ENCODE results near the gene MEIS3.
"Not testable (repeated sequence)": the region's sequence is repeated elsewhere in the genome, so short reads cannot be mapped to it uniquely, and the experiment has no call there.

MEIS3 gene

GRCh38 chr19:47386582-47386981 lies 32.7 kb downstream of the MEIS3 start:
- not testable (repeated sequence) for DNase-seq (ENCODE audit: low read depth, low spot score)

- not testable (repeated sequence) for DNase-seq (ENCODE audit: low read depth, low spot score)
Observed at GRCh38 chr19:47384533-47384932, 34.8 kb downstream of the MEIS3 start.

DNA sequence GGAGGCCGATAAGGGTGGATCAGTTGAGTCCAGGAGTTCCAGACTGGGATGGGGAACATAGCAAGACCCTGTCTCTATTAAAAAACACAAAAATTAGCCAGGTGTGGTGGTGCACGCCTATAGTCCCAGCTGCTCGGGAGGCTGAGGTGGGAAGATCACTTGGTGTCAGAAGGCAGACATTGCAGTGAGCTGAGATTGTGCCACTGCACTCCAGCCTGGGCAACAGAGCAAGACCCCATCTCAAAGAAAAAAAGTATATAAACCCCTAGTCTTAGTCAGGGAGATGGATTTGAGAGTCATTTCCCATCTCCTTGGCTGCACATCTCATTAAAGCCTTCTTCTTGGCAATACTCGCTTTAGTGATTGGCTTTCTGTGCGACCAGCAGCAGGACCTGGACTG lies 35.4 kb downstream of the MEIS3 start:
- not testable (repeated sequence) for DNase-seq (ENCODE audit: low read depth, low spot score)

GRCh38 chr19:47381653-47382279 lies 37.6 kb downstream of the MEIS3 start:
- no peak for DNase-seq (ENCODE audit: low read depth, low spot score)

DNA sequence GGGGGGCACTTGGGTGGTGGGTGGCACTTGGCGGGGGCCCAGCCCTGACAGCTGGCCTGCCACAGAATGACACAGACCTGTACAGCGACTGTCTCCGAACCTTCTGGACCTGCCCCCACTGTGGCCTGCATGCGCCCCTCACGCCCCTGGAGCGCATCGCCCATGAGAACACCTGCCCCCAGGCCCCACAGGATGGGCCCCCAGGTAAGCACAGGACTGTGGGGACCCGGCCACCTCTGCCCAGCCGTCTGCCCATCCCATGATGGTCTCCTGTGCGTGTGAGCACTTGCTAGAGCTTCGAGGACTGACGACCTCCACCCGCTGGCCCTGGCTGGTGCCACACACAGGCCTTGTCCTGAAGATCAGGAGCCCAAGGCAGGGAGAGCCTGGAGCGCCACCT lies 38.2 kb downstream of the MEIS3 start:
- DNase-seq (ENCODE audit: low read depth, low spot score): no peak

GRCh38 chr19:47380559-47380958 lies 38.8 kb downstream of the MEIS3 start:
- no peak for DNase-seq (ENCODE audit: low read depth, low spot score)

DNA sequence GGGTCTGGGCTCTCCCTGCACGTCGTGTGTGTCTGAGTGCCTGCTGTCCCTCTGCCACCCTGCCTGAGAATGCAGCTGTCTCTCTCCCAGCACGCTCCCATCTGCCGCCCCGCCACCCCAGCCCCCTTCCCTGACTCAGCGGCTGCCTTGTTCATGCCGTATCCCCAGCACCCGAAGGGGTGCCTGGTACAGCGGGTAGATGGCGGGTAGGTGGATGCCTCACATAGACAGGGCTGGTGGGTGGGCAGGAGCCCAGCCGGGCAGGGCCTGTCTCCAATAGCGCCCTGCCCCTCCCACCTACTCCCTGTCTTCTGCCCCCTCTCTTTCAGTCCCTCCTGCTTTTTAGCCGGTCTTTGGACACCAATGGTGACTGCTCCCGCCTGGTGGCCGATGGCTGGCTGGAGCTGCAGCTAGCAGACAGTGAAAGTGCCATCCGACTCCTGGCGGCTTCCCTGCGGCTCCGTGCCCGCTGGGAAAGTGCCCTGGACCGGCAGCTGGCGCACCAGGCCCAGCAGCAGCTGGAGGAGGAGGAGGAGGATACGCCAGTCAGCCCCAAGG lies 39.9 kb downstream of the MEIS3 start:
- DNase-seq (ENCODE audit: low read depth, low spot score): no peak

DNA sequence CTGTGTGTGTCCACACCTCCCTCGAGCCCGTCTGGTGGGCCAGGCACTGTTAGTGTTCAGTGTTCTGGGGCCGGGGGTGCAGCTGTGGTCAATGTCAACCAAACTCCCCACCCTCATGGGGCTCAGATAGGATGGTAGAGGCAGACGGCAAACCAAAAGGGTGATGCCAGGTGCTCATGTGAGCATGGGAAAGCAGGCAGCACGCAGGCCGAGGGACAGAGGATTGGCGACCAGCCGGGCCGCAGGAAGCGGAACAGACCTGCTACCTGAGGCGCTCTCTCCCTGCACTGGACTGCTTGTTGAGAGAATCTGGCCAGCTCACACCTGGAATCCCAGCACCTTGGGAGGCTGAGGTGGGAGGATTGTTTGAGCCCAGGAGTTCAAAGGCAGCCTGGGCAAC lies 41.1 kb downstream of the MEIS3 start:
- no peak for DNase-seq (ENCODE audit: low read depth, low spot score)

GRCh38 chr19:47377801-47378200 lies 41.5 kb downstream of the MEIS3 start:
- no peak for DNase-seq (ENCODE audit: low read depth, low spot score)

DNA sequence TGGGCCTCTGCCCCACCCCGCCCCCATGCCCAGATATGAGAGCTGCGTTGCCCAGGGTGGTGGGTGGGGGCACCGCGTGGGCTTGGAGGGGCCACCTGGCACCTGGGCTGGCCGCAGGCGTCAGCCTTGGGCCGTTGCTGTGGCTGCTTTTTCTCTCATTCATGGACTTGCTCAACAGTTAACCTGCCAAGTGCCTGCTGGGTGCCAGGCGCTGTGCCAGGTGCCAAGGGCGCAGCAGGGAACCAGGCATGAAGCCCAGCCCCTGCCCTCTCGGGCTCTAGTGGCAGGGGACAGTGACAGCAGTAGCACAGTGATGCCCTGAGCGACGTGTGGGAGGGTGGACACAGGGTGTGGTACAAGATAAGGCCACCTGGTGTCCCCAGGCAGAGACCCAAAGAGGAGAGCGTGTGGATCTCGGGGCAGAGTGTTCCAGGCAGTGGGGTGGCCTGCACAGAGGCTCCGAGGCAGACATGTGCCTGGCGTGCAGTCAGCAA lies 42.1 kb downstream of the MEIS3 start:
- no peak for DNase-seq (ENCODE audit: low read depth, low spot score)

DNA sequence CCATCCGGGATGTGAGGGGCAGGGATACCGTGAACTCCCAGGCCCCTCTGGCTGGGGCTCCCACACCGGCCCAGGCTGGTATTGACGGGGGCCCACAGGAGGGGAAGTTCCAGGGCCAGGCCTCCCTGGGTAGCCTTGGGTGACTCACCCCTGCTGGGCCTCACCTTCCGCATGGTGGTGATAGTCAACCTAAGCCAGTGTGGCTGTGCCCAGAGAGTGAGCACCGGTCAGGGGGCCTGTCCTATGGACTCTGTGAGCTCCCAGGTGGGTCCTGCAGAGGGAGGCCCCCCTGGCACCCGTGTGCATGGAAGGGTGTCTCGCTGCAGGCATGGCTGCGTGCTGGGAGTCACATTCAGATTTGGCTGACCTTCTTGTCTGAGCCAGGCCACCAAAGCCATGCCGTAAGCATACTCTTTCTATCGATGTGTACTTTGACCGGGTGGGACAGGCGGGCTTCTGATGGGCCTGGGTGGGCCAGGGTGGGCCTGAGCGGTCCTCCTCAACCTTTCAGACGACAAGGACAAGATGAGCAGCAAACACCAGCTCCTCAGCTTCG lies 42.7 kb downstream of the MEIS3 start:
- no peak for DNase-seq (ENCODE audit: low read depth, low spot score)

DNA sequence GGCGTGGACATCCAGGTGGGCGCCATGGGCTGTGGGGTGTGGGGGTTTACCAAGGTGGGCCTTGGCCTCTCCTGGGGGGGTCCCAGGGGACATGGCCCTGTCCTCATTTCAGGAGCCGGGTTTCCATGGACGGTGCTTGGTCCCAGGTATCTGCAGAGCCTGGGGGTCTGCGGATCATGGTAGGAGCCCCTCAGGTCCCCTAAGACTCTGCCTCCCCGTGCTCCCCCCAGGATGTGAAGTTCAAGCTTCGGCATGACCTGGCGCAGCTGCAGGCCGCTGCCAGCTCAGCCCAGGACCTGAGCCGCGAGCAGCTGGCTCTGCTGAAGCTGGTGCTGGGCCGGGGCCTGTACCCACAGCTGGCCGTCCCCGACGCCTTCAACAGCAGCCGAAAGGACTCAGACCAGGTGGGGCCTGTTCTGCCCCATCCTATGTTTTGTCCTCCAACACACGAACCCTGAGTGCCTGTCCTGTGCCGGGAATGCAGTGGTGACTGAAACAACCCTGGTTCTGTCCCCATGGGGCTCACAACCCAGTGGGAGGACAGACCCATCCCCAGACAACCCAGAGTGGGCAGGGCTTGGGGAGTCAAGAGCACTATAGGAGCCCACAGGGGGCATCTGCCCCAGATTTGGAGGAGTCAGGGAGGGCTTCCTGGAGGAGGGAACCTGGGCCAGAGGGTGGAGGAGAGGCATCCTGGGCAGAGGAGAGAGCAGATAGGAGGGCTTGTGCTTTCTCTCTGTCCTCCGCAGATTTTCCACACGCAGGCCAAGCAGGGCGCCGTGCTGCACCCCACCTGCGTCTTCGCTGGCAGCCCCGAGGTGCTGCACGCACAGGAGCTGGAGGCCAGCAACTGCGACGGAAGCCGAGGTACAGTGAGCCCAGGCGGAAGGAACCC lies 43.4 kb downstream of the MEIS3 start:
- DNase-seq (ENCODE audit: low read depth, low spot score): no peak

GRCh38 chr19:47374876-47375693 lies 44.2 kb downstream of the MEIS3 start:
- no peak for DNase-seq (ENCODE audit: low read depth, low spot score)

DNA sequence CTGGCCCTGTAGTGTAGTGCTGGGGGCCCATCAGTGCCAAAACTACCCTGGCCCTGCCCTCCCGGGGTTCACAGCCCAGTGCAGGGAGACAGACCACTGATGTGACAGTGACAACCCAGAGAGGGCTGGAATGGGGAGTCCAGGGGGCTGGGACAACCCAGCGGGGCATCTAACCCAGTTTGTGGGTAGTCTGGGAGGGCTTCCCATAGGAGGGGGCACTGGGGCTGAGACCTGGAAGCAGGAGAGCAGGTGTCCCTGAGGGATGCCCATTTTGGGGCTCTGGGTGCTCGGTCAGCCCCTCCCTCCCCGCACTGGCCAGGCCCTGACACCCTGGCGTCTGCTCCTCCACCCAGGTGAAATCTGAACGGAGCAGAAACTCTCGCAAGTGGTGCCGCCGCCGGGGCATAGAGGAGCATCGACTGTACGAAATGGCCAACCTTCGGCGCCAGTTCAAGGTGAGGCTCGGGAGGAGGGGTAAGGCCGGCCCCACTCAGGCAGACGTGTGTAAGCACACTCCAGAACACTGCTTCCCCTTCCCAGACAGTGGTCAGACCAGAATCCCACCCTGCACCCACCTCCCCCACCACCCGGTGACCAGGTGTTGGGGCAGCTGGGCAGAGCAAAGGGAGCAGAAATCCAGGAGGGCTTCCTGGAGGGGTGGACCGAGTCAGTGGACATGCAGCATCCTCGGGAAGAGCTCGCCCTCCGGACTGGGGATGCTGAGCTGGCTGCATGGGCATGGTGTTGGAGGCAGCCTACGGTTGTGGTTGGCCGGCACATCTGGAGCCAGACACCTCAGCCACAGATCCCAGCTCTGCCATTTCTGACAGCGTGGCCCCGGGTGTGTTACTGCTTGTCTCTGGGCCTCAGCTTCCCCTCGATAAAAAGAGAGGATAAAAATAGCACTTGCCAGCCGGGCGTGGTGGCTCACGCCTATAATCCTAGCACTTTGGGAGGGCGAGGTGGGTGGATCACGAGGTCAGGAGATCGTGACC lies 45.8 kb downstream of the MEIS3 start:
- no peak for DNase-seq (ENCODE audit: low read depth, low spot score)

DNA sequence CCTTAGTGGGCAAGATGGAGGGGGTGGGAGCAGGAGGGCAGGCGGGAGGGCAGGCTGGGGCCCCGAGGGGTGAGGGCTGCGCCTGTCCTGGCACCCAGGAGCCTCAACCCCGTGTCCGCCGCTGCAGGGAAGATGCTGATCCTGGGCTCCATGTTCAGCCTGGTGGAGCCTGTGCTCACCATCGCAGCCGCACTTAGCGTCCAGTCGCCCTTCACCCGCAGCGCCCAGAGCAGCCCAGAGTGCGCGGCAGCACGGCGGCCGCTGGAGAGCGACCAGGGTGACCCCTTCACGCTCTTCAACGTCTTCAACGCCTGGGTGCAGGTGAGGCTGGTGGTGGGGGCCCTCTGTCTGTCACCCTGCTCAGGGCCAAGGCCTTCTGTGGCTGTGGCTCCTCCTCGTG lies 46.7 kb downstream of the MEIS3 start:
- DNase-seq (ENCODE audit: low read depth, low spot score): no peak

DNA sequence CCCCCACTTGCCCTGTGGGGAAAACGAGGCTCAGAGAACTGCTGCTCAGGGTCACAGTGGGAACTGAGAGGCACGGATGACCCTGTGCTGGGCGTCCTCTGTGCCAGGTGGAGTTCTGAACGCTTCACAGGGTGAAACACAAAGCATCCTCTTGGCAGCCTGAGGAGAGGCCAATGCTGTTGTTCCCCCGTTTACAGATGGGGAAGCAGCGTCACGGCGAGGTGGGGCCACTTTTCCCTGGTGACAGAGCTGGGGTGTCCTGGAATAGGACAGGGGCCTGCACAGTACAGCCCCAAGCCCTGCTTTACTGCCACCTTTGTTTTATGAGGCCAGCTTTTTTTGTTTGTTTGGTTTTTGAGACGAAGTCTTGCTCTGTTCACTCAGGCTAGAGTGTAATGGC lies 48.1 kb downstream of the MEIS3 start:
- no peak for DNase-seq (ENCODE audit: low read depth, low spot score)

DNA sequence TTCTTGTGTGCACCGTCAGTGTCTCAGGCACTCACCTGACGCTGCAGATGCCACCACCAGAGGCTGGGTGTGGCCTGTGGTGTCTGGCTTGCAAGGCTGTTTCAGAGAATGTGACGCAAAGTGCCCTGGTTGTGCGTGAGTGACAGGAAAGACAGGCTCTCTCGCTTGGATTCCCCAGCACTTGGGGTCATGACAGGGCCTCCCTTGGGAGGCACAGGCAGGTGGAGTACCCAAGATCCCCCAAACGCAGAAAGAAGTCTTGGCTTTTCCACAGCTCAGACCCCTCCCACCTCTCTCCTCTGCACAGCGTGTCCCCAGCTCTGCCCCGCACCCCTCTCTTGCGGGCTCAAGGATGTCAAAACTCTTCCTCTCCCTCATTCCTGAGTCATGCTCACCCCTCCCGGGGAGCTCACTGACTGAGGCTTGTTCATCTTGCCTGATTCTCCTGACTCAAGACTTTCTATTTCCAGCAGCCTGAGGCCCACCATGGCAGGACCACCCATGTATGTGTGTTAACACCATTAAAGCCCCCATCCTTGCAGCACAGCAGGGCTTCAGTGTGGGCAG lies 49.2 kb downstream of the MEIS3 start:
- no peak for DNase-seq (ENCODE audit: low read depth, low spot score)

GRCh38 chr19:47365455-47365854 lies 53.9 kb downstream of the MEIS3 start:
- DNase-seq (ENCODE audit: low read depth, low spot score): not testable (repeated sequence)

DNA sequence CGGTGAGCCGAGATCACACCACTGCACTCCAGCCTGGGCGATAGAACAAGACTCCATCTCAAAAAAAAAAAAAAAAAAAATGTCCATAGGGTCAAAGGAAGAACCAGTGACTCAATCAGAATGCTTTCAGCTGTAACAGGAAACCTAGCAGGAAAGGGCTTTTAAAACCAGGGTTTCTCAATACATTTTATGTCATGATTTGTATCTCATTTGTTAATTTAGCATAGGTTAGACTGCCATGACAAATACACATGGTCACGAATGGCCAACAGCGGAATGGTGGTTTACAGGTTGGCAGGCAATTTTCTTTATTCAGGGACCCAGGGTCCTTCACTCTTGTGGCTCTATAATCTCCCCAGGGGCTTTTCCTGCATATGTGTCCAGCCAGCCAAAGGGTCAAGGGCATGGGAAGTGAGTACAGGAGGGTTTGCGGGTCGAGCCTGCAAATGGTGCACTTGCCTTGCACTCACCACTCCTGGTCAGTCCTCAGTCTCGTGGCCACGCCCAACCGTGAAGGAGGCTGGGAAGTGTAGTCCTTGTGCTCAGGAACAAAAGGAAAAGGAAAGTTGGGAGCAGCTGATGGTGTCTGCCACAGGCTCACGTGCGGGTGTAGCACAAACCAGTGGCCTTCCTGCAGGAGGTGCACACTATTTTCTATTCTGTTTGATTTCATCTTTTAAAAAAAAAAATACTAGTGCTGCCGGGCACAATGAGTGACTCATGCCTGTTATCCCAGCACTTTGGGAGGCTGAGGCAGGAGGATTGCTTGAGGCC lies 55.4 kb downstream of the MEIS3 start:
- DNase-seq (ENCODE audit: low read depth, low spot score): no peak

All from activated naive CD8-positive, alpha-beta T cell treated with anti-CD3 and anti-CD28 coated beads, Interleukin-2, amount 50 U/mL, for 16 hours (primary cell).